ENCODE results near the gene COL1A1.

The COL1A1 gene

GRCh38 chr17:50190293-50190602, 11.2 kb downstream of the COL1A1 start:
- no peak for ATAC-seq
- TF ChIP-seq RARB (CRISPR knock-in tag; IDR thresholded peaks at IDR 0.05) = no peak
- TF ChIP-seq ISL1 (CRISPR knock-in tag; IDR thresholded peaks at IDR 0.05) = no peak
- no peak for TF ChIP-seq ZNF565 (CRISPR knock-in tag; conservative IDR thresholded peaks at IDR 0.05; ENCODE audit: low read depth)
- TF ChIP-seq SNAI2 (CRISPR knock-in tag; IDR thresholded peaks at IDR 0.05) = no peak
- TF ChIP-seq ZFP3 (CRISPR knock-in tag; IDR thresholded peaks at IDR 0.05) = no peak
- no peak for TF ChIP-seq ZC3H10 (CRISPR knock-in tag; IDR thresholded peaks at IDR 0.05)
- TF ChIP-seq, protein P1, sequence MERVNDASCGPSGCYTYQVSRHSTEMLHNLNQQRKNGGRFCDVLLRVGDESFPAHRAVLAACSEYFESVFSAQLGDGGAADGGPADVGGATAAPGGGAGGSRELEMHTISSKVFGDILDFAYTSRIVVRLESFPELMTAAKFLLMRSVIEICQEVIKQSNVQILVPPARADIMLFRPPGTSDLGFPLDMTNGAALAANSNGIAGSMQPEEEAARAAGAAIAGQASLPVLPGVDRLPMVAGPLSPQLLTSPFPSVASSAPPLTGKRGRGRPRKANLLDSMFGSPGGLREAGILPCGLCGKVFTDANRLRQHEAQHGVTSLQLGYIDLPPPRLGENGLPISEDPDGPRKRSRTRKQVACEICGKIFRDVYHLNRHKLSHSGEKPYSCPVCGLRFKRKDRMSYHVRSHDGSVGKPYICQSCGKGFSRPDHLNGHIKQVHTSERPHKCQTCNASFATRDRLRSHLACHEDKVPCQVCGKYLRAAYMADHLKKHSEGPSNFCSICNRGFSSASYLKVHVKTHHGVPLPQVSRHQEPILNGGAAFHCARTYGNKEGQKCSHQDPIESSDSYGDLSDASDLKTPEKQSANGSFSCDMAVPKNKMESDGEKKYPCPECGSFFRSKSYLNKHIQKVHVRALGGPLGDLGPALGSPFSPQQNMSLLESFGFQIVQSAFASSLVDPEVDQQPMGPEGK (CRISPR knock-in tag; IDR thresholded peaks at IDR 0.05; ENCODE audit: borderline replicate concordance) = no peak
- no peak for TF ChIP-seq ARNTL (CRISPR knock-in tag; IDR thresholded peaks at IDR 0.05; ENCODE audit: borderline replicate concordance, low read depth)
- TF ChIP-seq POU6F1 (CRISPR knock-in tag; IDR thresholded peaks at IDR 0.05; ENCODE audit: borderline replicate concordance, low read depth) = no peak
- TF ChIP-seq OSR1 (CRISPR knock-in tag; IDR thresholded peaks at IDR 0.05) = no peak
- TF ChIP-seq, protein P2, sequence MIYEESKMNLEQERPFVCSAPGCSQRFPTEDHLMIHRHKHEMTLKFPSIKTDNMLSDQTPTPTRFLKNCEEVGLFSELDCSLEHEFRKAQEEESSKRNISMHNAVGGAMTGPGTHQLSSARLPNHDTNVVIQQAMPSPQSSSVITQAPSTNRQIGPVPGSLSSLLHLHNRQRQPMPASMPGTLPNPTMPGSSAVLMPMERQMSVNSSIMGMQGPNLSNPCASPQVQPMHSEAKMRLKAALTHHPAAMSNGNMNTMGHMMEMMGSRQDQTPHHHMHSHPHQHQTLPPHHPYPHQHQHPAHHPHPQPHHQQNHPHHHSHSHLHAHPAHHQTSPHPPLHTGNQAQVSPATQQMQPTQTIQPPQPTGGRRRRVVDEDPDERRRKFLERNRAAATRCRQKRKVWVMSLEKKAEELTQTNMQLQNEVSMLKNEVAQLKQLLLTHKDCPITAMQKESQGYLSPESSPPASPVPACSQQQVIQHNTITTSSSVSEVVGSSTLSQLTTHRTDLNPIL (CRISPR knock-in tag; IDR thresholded peaks at IDR 0.05; ENCODE audit: low read depth) = no peak

DNA sequence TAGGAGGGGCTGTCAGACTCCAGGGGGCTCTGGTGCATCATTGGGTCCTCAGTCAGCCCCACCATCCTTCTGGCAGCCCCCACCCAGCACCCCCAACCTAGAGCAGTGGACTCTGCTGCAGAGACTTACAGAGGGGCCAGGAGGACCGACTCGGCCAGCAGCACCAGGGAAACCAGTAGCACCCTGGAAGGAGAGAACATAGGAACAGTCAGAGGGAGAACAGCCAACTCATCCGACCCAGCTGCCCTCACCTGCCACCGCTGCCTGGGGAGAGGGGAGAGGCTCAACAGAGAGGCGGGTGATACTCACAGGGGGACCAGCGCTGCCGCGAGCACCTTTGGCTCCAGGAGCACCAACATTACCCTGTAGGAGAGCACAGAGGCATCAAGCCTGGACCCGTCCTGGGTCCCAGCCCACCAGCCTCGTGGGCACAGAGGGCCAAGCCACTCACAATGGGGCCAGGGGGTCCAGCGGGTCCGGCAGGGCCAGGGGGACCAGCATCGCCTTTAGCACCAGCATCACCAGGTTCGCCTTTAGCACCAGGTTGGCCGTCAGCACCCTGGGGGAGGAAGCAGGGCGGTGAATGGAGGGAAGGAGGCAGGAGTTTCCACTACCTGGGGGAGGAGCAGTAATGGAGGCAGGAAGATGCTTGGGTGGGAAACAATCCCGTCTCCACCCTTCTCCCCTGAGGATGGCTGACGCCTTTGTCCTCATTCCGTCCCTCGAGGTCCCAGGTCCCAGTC, 11.7 kb downstream of the COL1A1 start:
- TF ChIP-seq ZNF565 (CRISPR knock-in tag; conservative IDR thresholded peaks at IDR 0.05; ENCODE audit: low read depth) (no peak), TOX (CRISPR knock-in tag; IDR thresholded peaks at IDR 0.05; ENCODE audit: borderline replicate concordance) (no peak), ISL1 (CRISPR knock-in tag; IDR thresholded peaks at IDR 0.05) (no peak), RARB (CRISPR knock-in tag; IDR thresholded peaks at IDR 0.05) (no peak), ESRRG (CRISPR knock-in tag; IDR thresholded peaks at IDR 0.05) (no peak), BACH2 (CRISPR knock-in tag; IDR thresholded peaks at IDR 0.05; ENCODE audit: borderline replicate concordance) (no peak), ZFP3 (CRISPR knock-in tag; IDR thresholded peaks at IDR 0.05) (no peak)
- TF ChIP-seq, protein P3, sequence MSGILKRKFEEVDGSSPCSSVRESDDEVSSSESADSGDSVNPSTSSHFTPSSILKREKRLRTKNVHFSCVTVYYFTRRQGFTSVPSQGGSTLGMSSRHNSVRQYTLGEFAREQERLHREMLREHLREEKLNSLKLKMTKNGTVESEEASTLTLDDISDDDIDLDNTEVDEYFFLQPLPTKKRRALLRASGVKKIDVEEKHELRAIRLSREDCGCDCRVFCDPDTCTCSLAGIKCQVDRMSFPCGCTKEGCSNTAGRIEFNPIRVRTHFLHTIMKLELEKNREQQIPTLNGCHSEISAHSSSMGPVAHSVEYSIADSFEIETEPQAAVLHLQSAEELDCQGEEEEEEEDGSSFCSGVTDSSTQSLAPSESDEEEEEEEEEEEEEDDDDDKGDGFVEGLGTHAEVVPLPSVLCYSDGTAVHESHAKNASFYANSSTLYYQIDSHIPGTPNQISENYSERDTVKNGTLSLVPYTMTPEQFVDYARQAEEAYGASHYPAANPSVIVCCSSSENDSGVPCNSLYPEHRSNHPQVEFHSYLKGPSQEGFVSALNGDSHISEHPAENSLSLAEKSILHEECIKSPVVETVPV (CRISPR knock-in tag; IDR thresholded peaks at IDR 0.05) = no peak
- TF ChIP-seq, protein P2 (CRISPR knock-in tag; IDR thresholded peaks at IDR 0.05; ENCODE audit: low read depth) = no peak
- no peak for ATAC-seq

GRCh38 chr17:50188921-50189549, 12.4 kb downstream of the COL1A1 start:
- ATAC-seq = no peak
- TF ChIP-seq CSDC2 (CRISPR knock-in tag; IDR thresholded peaks at IDR 0.05) (no peak), ZFP3 (CRISPR knock-in tag; IDR thresholded peaks at IDR 0.05) (no peak), ZNF8 (CRISPR knock-in tag; IDR thresholded peaks at IDR 0.05) (no peak), POU6F1 (CRISPR knock-in tag; IDR thresholded peaks at IDR 0.05; ENCODE audit: borderline replicate concordance, low read depth) (no peak), SNAI2 (CRISPR knock-in tag; IDR thresholded peaks at IDR 0.05) (no peak), RARB (CRISPR knock-in tag; IDR thresholded peaks at IDR 0.05) (no peak), TSHZ2 (CRISPR knock-in tag; IDR thresholded peaks at IDR 0.05) (no peak), TCF4 (CRISPR knock-in tag; IDR thresholded peaks at IDR 0.05; ENCODE audit: borderline replicate concordance) (no peak), GLIS3 (CRISPR knock-in tag; IDR thresholded peaks at IDR 0.05) (no peak)
- TF ChIP-seq, protein P3 (CRISPR knock-in tag; IDR thresholded peaks at IDR 0.05) = no peak

All from SK-N-SH treated with all-trans-retinoic acid at 6 μM for 48 hours (cell line).